Measurements from ENCODE around the gene ADAMTS5. TPM values are rescaled to one million over a fixed set of nuclear protein-coding genes. Genes with fewer than 3 reads are reported as not detected.

The ADAMTS5 gene
- total and polyA plus RNA-seq, 2 donors (not counting 3 experiments of a cell fraction or from before 2014, with no cell fraction given): not detected

DNA sequence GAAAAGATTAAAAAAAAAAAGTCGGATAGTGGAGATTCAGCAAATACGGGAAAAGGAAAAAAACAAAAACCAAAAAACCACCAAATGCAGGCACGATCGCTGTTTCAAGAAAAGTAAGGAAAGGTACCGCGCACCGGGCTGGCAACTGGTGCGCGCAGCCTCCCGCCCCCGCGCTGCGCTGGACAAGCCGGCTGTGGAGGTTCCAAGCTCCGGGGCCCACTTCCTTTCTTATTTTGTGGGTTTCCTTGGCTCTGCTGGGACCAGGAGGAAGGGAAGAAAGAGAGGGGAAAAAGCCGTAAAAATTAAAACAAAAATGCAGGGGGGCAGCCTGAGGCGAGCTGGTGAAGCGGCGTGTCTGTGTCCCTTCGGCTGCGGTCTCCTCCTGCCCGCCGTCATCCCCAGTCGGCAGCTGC lies 233 bp downstream of the ADAMTS5 start:
- no peak overlapping the region for H3K27ac ChIP-seq (ENCODE audit: insufficient read depth, low read depth, low read length)
- no peaks in the 10 kb centered on the region for H3K79me2 ChIP-seq (ENCODE audit: control insufficient read depth, insufficient read depth, low read length)
- dilution Hi-C loops (cut with MboI; ENCODE audit: extremely low pct_ligation_motif_present, low sequenced_read_pairs): no loop called here
- no peaks in the 10 kb centered on the region for H3K9me1 ChIP-seq (replicated peaks; ENCODE audit: control insufficient read depth, extremely low read depth, insufficient read depth, low read length)
- BruUV-seq (replicated peaks): no TSS peak
- peaks cover 23 to 46% of the 10 kb centered on the region in 2 experiments for H3K27me3 ChIP-seq (ENCODE audit: control insufficient read depth in 2 of 2, insufficient read depth in 2 of 2, low read length in 2 of 2)
- intact Hi-C loops (cut with micrococcal nuclease): loop anchor here (5.0 kb wide), 1 partner anchor 596 kb away; no protein-coding TSS in a partner anchor
- H3K9ac ChIP-seq (replicated peaks; ENCODE audit: extremely low read depth, insufficient read depth, low read length): no peak overlapping the region
- DNase-seq (ENCODE audit: low read depth, low spot score): no peak
- H3K4me2 ChIP-seq (ENCODE audit: insufficient read depth, low read length): peak overlapping the region; percentile 45
- H3K36me3 ChIP-seq (ENCODE audit: control insufficient read depth in 2 of 2, extremely low read depth in 1 of 2, insufficient read depth in 2 of 2, low read length in 2 of 2): no peaks in the 10 kb centered on the region
- peak; percentile 1 for TF ChIP-seq EZH2 (IDR thresholded peaks at IDR 0.05; ENCODE audit: borderline replicate concordance, low read depth, low read length, severe bottlenecking)
- no peak for TF ChIP-seq POLR2A (IDR thresholded peaks at IDR 0.05; ENCODE audit: low read depth, low read length)
- POLR2A ChIA-PET: no interaction called here
- no peaks in the 10 kb centered on the region for H4K20me1 ChIP-seq (replicated peaks; ENCODE audit: control insufficient read depth, extremely low read depth, insufficient read depth, low read length)
- peak overlapping the region in 2 of 3 experiments; percentile 7 to 17 for H3K4me3 ChIP-seq (replicated peaks in 1 of 3; ENCODE audit: insufficient read depth in 1 of 3, low read depth in 1 of 3, low read length in 3 of 3)
- CTCF ChIA-PET: interaction anchor here (0.6 kb wide), 1 partner anchor 1622 kb away, joined by 3 read pairs; no protein-coding TSS in a partner anchor
- FAIRE-seq: no peak
- H3K9me3 ChIP-seq (replicated peaks; ENCODE audit: control insufficient read depth, insufficient read depth, low read length): no peaks in the 10 kb centered on the region
- no peak overlapping the region for H2AFZ ChIP-seq (ENCODE audit: low read depth, low read length)
- H3K4me1 ChIP-seq (ENCODE audit: control insufficient read depth, extremely low read depth, insufficient read depth, low read length): peaks cover 14% of the 10 kb centered on the region

GRCh38 chr21:26965907-26966581 lies 844 bp downstream of the ADAMTS5 start:
- peaks cover 23 to 44% of the 10 kb centered on the region in 2 experiments for H3K27me3 ChIP-seq (ENCODE audit: control insufficient read depth in 2 of 2, insufficient read depth in 2 of 2, low read length in 2 of 2)
- no peak for DNase-seq (ENCODE audit: low read depth, low spot score)
- H3K9ac ChIP-seq (replicated peaks; ENCODE audit: extremely low read depth, insufficient read depth, low read length): no peak overlapping the region
- H3K79me2 ChIP-seq (ENCODE audit: control insufficient read depth, insufficient read depth, low read length): no peaks in the 10 kb centered on the region
- dilution Hi-C loops (cut with MboI; ENCODE audit: extremely low pct_ligation_motif_present, low sequenced_read_pairs): no loop called here
- peak overlapping the region in 1 of 3 experiments; percentile 3 for H3K4me3 ChIP-seq (replicated peaks in 1 of 3; ENCODE audit: insufficient read depth in 1 of 3, low read depth in 1 of 3, low read length in 3 of 3)
- no peak for FAIRE-seq
- no peaks in the 10 kb centered on the region for H3K9me1 ChIP-seq (replicated peaks; ENCODE audit: control insufficient read depth, extremely low read depth, insufficient read depth, low read length)
- no TSS peak for BruUV-seq (replicated peaks)
- H3K27ac ChIP-seq (ENCODE audit: insufficient read depth, low read depth, low read length): no peak overlapping the region
- CTCF ChIA-PET: no interaction called here
- intact Hi-C loops (cut with micrococcal nuclease): loop anchor here (5.0 kb wide), 1 partner anchor 596 kb away; no protein-coding TSS in a partner anchor
- TF ChIP-seq MYC (IDR thresholded peaks at IDR 0.05; ENCODE audit: low read depth, low read length): no peak
- TF ChIP-seq EZH2 (IDR thresholded peaks at IDR 0.05; ENCODE audit: borderline replicate concordance, low read depth, low read length, severe bottlenecking): peak; percentile 66
- no peak overlapping the region for H2AFZ ChIP-seq (ENCODE audit: low read depth, low read length)
- POLR2A ChIA-PET: no interaction called here
- no peaks in the 10 kb centered on the region for H3K36me3 ChIP-seq (ENCODE audit: control insufficient read depth in 2 of 2, extremely low read depth in 1 of 2, insufficient read depth in 2 of 2, low read length in 2 of 2)
- peak overlapping the region; percentile 45 for H3K4me2 ChIP-seq (ENCODE audit: insufficient read depth, low read length)
- no peaks in the 10 kb centered on the region for H3K9me3 ChIP-seq (replicated peaks; ENCODE audit: control insufficient read depth, insufficient read depth, low read length)
- no peaks in the 10 kb centered on the region for H4K20me1 ChIP-seq (replicated peaks; ENCODE audit: control insufficient read depth, extremely low read depth, insufficient read depth, low read length)
- peaks cover 14% of the 10 kb centered on the region for H3K4me1 ChIP-seq (ENCODE audit: control insufficient read depth, extremely low read depth, insufficient read depth, low read length)
